ENCODE measurements around the gene CCDC192.
"Not testable (repeated sequence)": the region's sequence is repeated elsewhere in the genome, so short reads cannot be mapped to it uniquely, and the experiment has no call there.

- not testable (repeated sequence) for TF ChIP-seq CTCF, POLR2A (IDR thresholded peaks at IDR 0.05)
Measured at GRCh38 chr5:127676951-127677350, 26.2 kb upstream of the CCDC192 start.
